Stimulated activated naive B cell treated with anti-CD40 and anti-IgM and Interleukin-4, amounts not matched to agents 10 μg/mL and 1 μg/mL and 100 μg/mL, for 72 hours (primary cell): ENCODE data around the gene HES5.

ENCODE experiments used
- ATAC-seq, 2 donors: fragments of 150-1000 bp; cut with Tn5 transposase; replicated peaks; 2 replicates each; pipeline ENCODE4 v1.10.0; 2021; ENCODE audit warnings: moderate library complexity in 1 of 2
- DNase-seq: peaks from one replicate; pipeline ENCODE4 v3.0.0; 2021
- H3K27ac Mint-ChIP-seq: one replicate; pipeline ENCODE4 v1.8.0; 2022; ENCODE audit warnings: mild to moderate bottlenecking, mixed read lengths
- H3K27me3 Mint-ChIP-seq, 2 donors: one replicate each; pipeline ENCODE4 v1.8.0; 2022; ENCODE audit warnings: mixed read lengths in 2 of 2
- H3K36me3 Mint-ChIP-seq, 2 donors: one replicate each; pipeline ENCODE4 v1.8.0; 2022; ENCODE audit warnings: mixed read lengths in 2 of 2, mild to moderate bottlenecking in 1 of 2
- H3K4me1 Mint-ChIP-seq, 2 donors: one replicate each; pipeline ENCODE4 v1.8.0; 2022; ENCODE audit warnings: mixed read lengths in 2 of 2, mild to moderate bottlenecking in 1 of 2
- H3K4me3 Mint-ChIP-seq, 2 donors: one replicate each; pipeline ENCODE4 v1.8.0; 2022; ENCODE audit warnings: mild to moderate bottlenecking in 2 of 2, mixed read lengths in 2 of 2, moderate library complexity in 1 of 2
- H3K9me3 Mint-ChIP-seq, 2 donors: one replicate each; pipeline ENCODE4 v1.8.0; 2022; ENCODE audit warnings: mixed read lengths in 2 of 2, mild to moderate bottlenecking in 1 of 2

Gene HES5

GRCh38 chr1:2479618-2480017 lies 50.4 kb downstream of the HES5 start:
- Mint-ChIP-seq H3K4me1 (peaks cover 6 to 13% of the 10 kb centered on the region in 2 donors), H3K4me3 (no peak overlapping the region), H3K36me3 (no peaks in the 10 kb centered on the region), H3K27me3 (peaks cover 0 to 4% of the 10 kb centered on the region in 2 donors), H3K27ac (no peak overlapping the region), H3K9me3 (no peaks in the 10 kb centered on the region)
- no peak for DNase-seq
- ATAC-seq, result no peak

- no peak overlapping the region for H3K27ac Mint-ChIP-seq
- H3K4me1 Mint-ChIP-seq, result peaks cover 6 to 10% of the 10 kb centered on the region in 2 donors
- DNase-seq, result no peak
- no peaks in the 10 kb centered on the region for H3K9me3 Mint-ChIP-seq
- H3K4me3 Mint-ChIP-seq, result no peak overlapping the region
- no peak for ATAC-seq
- H3K36me3 Mint-ChIP-seq, result no peaks in the 10 kb centered on the region
- H3K27me3 Mint-ChIP-seq, result peaks cover 0 to 4% of the 10 kb centered on the region in 2 donors
Measured at GRCh38 chr1:2479186-2479585, 50.9 kb downstream of the HES5 start.
